Caco-2 (cell line): ENCODE data around the gene VWA7. TPM values are rescaled to one million over a fixed set of nuclear protein-coding genes. Genes with fewer than 3 reads are reported as not detected.
A peak's percentile ranks its signal among the peaks of the same experiment; 100 is the strongest.

ENCODE experiments used
- BruUV-seq: library from RNA; stranded (reverse); fragments of 400-500 nt; replicated peaks from 2 replicates; lab custom pipeline; 2021; lab: Mats Ljungman, UMichigan
- CTCF ChIA-PET: fragments of 300-600 bp; sonication (Branson Sonifier 250); formaldehyde crosslinking; loops from one replicate; lab custom pipeline; 2022; ENCODE audit warnings: antibody characterized with exemption; lab: Charles Lee
- POLR2A ChIA-PET: fragments of 300-600 bp; sonication (Branson Sonifier 250); formaldehyde crosslinking; loops from one replicate; lab custom pipeline; 2022; ENCODE audit warnings: antibody characterized with exemption; lab: Charles Lee
- DNase-seq, 2 experiments: peaks; one replicate each; pipeline versions ENCODE4 v3.0.0 to v3.0.0-alpha.2; 2020 to 2022
- H3K27me3 ChIP-seq: replicated peaks from 2 replicates; pipeline ENCODE4 v1.6.0; 2011; ENCODE audit warnings: low read length; ENCODE audit not compliant: control insufficient read depth, insufficient read depth
- H3K36me3 ChIP-seq: 2 replicates; pipeline ENCODE4 v1.5.1; 2011; ENCODE audit warnings: low read length; ENCODE audit not compliant: control insufficient read depth, insufficient read depth
- H3K4me1 ChIP-seq: fragments of 250-450 bp; sonication (Bioruptor Pico); 2 replicates; pipeline ENCODE4 v1.5.1; 2020; ENCODE audit warnings: mild to moderate bottlenecking
- H3K4me3 ChIP-seq: 2 replicates; pipeline ENCODE4 v1.5.1; 2011; ENCODE audit warnings: low read depth, mild to moderate bottlenecking, control low read depth, low read length
- H3K9me3 ChIP-seq: fragments of 250-450 bp; sonication (Bioruptor Pico); 2 replicates; pipeline ENCODE4 v1.5.1; 2020; ENCODE audit warnings: mild to moderate bottlenecking, moderate library complexity
- H3K27ac Mint-ChIP-seq: one replicate; pipeline ENCODE4 v1.8.0; 2022; ENCODE audit warnings: mixed read lengths; ENCODE audit not compliant: unreplicated experiment
- H3K27me3 Mint-ChIP-seq: one replicate; pipeline ENCODE4 v1.8.0; 2022; ENCODE audit warnings: mixed read lengths; ENCODE audit not compliant: insufficient read depth, unreplicated experiment
- H3K36me3 Mint-ChIP-seq: one replicate; pipeline ENCODE4 v1.8.0; 2022; ENCODE audit warnings: mild to moderate bottlenecking, mixed read lengths; ENCODE audit not compliant: insufficient read depth, unreplicated experiment
- H3K4me1 Mint-ChIP-seq: one replicate; pipeline ENCODE4 v1.8.0; 2022; ENCODE audit warnings: low read depth, mixed read lengths; ENCODE audit not compliant: unreplicated experiment
- H3K4me3 Mint-ChIP-seq: one replicate; pipeline ENCODE4 v1.8.0; 2022; ENCODE audit warnings: mild to moderate bottlenecking, moderate library complexity, mixed read lengths; ENCODE audit not compliant: unreplicated experiment
- H3K9me3 Mint-ChIP-seq: one replicate; pipeline ENCODE4 v1.8.0; 2022; ENCODE audit warnings: mixed read lengths; ENCODE audit not compliant: unreplicated experiment
- CTCF ChIP-seq, 2 experiments: fragments of 200-600 bp in 1 of 2; IDR thresholded peaks; 1 replicate in 1 of 2; 2 replicates in 1 of 2; pipeline versions ENCODE4 v1.5.1 to v1.8.0; 2011 to 2022; ENCODE audit warnings: antibody characterized with exemption in 1 of 2, control low read depth in 1 of 2, inconsistent platforms in 1 of 2, low read depth in 1 of 2, low read length in 1 of 2, mild to moderate bottlenecking in 1 of 2, moderate library complexity in 1 of 2; ENCODE audit not compliant: insufficient read depth in 1 of 2, severe bottlenecking in 1 of 2, unreplicated experiment in 1 of 2
- intact Hi-C: fragments of 100-400 bp; cut with micrococcal nuclease; formaldehyde crosslinking; loops from one replicate; pipeline ENCODE4 v1.10.0; 2022; ENCODE audit not compliant: unreplicated experiment
- total RNA-seq: library from RNA; stranded (reverse); gene quantifications from 2 replicates; pipeline ENCODE4 v1.2.3, GENCODE V29; 2022

Gene VWA7
- total RNA-seq, 1 experiment from 2014 or later = 0.61 TPM

- no peak overlapping the region for H3K4me3 Mint-ChIP-seq
- DNase-seq = no peak
- H3K36me3 Mint-ChIP-seq = peaks cover 97% of the 10 kb centered on the region
- peaks cover 9% of the 10 kb centered on the region for H3K36me3 ChIP-seq
- no peaks in the 10 kb centered on the region for H3K27me3 ChIP-seq
- no peak overlapping the region for H3K4me3 ChIP-seq
- H3K4me1 Mint-ChIP-seq = peaks cover 27% of the 10 kb centered on the region
- no peak for TF ChIP-seq CTCF (IDR thresholded peaks at IDR 0.05; ENCODE audit: insufficient read depth in 1 of 2, low read depth in 1 of 2, low read length in 1 of 2, severe bottlenecking in 1 of 2, unreplicated experiment in 1 of 2)
- intact Hi-C loops = no loop called here
- no peaks in the 10 kb centered on the region for H3K9me3 ChIP-seq
- no peaks in the 10 kb centered on the region for H3K27me3 Mint-ChIP-seq
- H3K4me1 ChIP-seq = peaks cover 20% of the 10 kb centered on the region
- ChIA-PET POLR2A (no interaction called here), CTCF (no interaction called here)
- H3K27ac Mint-ChIP-seq = no peak overlapping the region
- H3K9me3 Mint-ChIP-seq = no peaks in the 10 kb centered on the region
- BruUV-seq = no TSS peak
These were observed 45.1 kb downstream of the VWA7 start for GRCh38 chr6:31732029-31732428.

GRCh38 chr6:31730631-31731086 is 46.5 kb downstream of the VWA7 start:
- Histone ChIP-seq H3K36me3 (peaks cover 9% of the 10 kb centered on the region), H3K4me3 (no peak overlapping the region), H3K9me3 (no peaks in the 10 kb centered on the region), H3K4me1 (peaks cover 16% of the 10 kb centered on the region), H3K27me3 (no peaks in the 10 kb centered on the region)
- ChIA-PET POLR2A (interaction anchor here (0.5 to 2.0 kb wide), 8 partner anchors 8 to 1242 kb away, joined by 3 to 59 read pairs (median 6); partner anchors contain the start of genes HSPA1B, MSH5 and NEU1), CTCF (interaction anchor here (1.2 to 2.5 kb wide), 7 partner anchors 9 to 97 kb away, joined by 3 to 30 read pairs (median 5); partner anchors contain the start of genes HSPA1B and MSH5)
- no peak for TF ChIP-seq CTCF (IDR thresholded peaks at IDR 0.05; ENCODE audit: insufficient read depth in 1 of 2, low read depth in 1 of 2, low read length in 1 of 2, severe bottlenecking in 1 of 2, unreplicated experiment in 1 of 2)
- H3K4me3 Mint-ChIP-seq = peak overlapping the region; percentile 87
- peaks cover 96% of the 10 kb centered on the region for H3K36me3 Mint-ChIP-seq
- intact Hi-C loops = loop anchor here (1.0 kb wide), 1 partner anchor 8 kb away; no protein-coding TSS in a partner anchor
- no TSS peak for BruUV-seq
- peaks cover 27% of the 10 kb centered on the region for H3K4me1 Mint-ChIP-seq
- H3K27me3 Mint-ChIP-seq = no peaks in the 10 kb centered on the region
- H3K27ac Mint-ChIP-seq = peak overlapping the region; percentile 84
- no peak for DNase-seq
- no peaks in the 10 kb centered on the region for H3K9me3 Mint-ChIP-seq

- H3K27me3 ChIP-seq = no peaks in the 10 kb centered on the region
- Mint-ChIP-seq H3K27ac (peak overlapping the region; percentile 84), H3K27me3 (no peaks in the 10 kb centered on the region), H3K4me3 (peak overlapping the region; percentile 87), H3K4me1 (peaks cover 27% of the 10 kb centered on the region), H3K36me3 (peaks cover 93% of the 10 kb centered on the region), H3K9me3 (no peaks in the 10 kb centered on the region)
- BruUV-seq = TSS peak; percentile 41
- intact Hi-C loops = loop anchor here (1.0 kb wide), 6 partner anchors 8 to 100 kb away; no protein-coding TSS in a partner anchor
- H3K4me3 ChIP-seq = peak overlapping the region; percentile 58
- ChIA-PET CTCF (interaction anchor here (0.6 to 2.5 kb wide), 17 partner anchors 9 to 414 kb away, joined by 3 to 30 read pairs (median 4); partner anchors contain the start of genes HSPA1B, LSM2, LY6G5C and MSH5), POLR2A (interaction anchor here (0.5 to 2.0 kb wide), 12 partner anchors 8 to 133 kb away, joined by 3 to 59 read pairs (median 6); partner anchors contain the start of genes ABHD16A, HSPA1A, HSPA1B and HSPA1L)
- peak in 1 of 2 experiments; percentile 14 for TF ChIP-seq CTCF (IDR thresholded peaks at IDR 0.05; ENCODE audit: insufficient read depth in 1 of 2, low read depth in 1 of 2, low read length in 1 of 2, severe bottlenecking in 1 of 2, unreplicated experiment in 1 of 2)
- H3K36me3 ChIP-seq = peaks cover 9% of the 10 kb centered on the region
- H3K9me3 ChIP-seq = no peaks in the 10 kb centered on the region
- peaks cover 16% of the 10 kb centered on the region for H3K4me1 ChIP-seq
- peak; percentile 78 to 87 for DNase-seq
These were observed 47.0 kb downstream of the VWA7 start for GRCh38 chr6:31729979-31730630.
